GM12872 (cell line): ENCODE results near the gene TMEM87A.

Source experiments
- CTCF ChIP-seq: IDR thresholded peaks from 3 replicates; pipeline ENCODE4 v1.5.1; 2011; ENCODE audit warnings: low read depth, mild to moderate bottlenecking, low read length, moderate library complexity; ENCODE audit not compliant: insufficient read depth

The TMEM87A gene

DNA sequence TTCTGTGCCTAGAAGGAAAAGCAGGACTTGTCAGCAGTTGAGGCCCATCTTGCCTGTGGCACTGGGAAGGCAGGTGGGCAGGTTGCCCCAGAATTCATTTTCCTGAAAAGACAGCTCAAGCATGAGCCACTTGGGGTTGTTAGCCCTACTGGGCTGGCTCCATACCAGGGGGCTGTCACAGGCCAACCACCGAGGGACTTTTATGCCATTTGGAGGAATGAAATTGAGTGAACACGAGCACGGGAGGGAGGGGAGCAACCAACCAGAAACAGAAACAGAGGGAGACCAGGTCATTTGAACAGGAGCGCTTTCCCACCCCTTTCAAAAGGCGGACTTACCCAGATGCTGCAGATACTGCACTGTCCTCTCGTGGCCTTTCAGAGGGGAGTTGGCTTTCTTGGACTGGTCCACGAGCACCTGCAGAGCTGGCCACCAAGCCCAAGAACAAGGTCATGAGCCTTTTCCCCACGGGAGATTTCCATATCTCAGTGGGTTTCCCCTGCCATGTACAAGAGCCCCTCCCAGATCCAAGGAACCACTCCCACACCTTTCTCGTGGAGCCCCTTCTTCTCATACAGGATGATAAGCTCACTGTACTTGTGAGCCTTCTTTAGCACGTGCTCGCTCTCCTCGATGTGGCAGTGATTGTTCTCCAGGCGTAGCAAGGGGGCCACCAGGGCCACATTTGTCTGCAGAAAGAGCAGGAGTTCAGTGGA lies 106.8 kb downstream of the TMEM87A start:
- no peak for TF ChIP-seq CTCF

GRCh38 chr15:42165106-42165505 lies 108.1 kb downstream of the TMEM87A start:
- no peak for TF ChIP-seq CTCF

DNA sequence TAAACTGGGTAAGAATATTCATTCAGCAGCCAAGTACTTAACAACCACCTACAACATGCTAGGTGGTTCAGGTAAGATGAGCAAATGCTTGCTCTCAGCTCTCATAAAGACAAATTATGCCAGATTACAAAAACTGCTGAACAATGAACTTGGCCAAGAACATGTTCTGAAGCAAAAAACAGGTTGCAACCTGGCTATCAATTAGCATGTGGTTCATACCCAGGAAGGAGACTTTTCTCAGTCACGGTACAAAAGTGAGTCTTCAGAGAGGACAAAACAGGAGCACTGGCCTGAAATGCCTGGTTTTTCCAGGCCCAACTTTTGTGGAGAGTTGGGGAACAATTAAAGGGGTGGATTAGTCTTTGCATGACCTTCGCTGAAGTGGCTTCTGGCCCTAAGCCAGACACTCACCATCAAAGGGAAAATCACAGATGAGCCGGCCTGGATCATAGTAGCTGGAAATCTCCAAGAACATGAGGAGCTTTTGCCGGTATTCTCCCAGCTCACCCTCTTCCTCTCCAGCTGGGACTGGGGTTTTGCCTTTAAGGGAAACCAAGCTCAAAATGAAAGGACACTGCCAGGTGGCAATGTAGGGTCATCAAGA lies 109.2 kb downstream of the TMEM87A start:
- no peak for TF ChIP-seq CTCF

DNA sequence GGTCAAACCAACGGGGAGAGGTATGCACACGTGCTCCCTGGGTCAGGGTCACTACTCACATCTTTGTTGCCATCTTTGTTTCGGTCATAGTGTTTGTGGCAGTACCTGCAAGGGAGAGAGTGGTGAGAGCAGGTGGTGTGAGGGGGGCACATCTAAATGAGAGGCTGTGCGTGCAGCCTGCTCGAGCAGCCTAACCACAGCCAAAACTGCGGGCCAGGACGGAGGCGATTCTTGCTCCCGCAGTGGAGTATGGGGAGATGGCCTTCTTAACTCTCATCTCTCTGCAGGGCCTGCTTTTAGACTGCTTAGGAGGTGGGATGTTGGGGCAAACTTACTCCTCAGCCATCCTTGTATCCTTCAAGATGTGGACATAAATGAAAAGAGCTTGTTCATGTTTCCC lies 109.9 kb downstream of the TMEM87A start:
- TF ChIP-seq CTCF: no peak
